ENCODE results near the gene PKN2. TPM values are rescaled to one million over a fixed set of nuclear protein-coding genes. Genes with fewer than 3 reads are reported as not detected.

The PKN2 gene
- total and polyA plus RNA-seq, 10 donors, result 10.2 to 63.9 (median 45.3) TPM

DNA sequence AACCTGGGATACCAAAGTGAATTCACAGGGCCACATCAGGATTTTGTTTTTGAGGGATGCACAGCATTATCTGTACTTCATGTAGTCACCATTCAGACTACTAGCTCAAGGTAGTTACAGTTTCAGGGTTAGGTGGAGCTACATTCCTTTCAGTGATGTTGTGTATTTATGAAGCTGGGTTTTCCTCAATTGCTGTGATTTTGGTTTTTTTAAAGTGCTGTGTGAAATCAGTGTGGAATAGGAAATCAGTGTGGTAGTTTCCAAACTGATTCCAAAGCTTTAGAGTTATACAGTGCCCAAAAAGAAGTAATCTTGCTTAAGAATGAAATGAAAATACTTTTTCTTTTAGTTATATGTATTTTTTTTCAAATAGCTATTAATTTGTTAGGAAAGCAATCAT, 95.8 kb downstream of the PKN2 start:
- no peaks in the 10 kb centered on the region for H3K9me3 ChIP-seq
- no peak for DNase-seq
- no peaks in the 10 kb centered on the region for H3K4me1 ChIP-seq
- H3K4me3 ChIP-seq, result no peak overlapping the region
- H3K27me3 ChIP-seq (replicated peaks in 1 of 7), result no peaks in the 10 kb centered on the region
- intact Hi-C loops (cut with DNase I; ENCODE audit: low total_unique reads), result no loop called here
- H3K27ac ChIP-seq, result no peak overlapping the region
- TF ChIP-seq, protein P1, sequence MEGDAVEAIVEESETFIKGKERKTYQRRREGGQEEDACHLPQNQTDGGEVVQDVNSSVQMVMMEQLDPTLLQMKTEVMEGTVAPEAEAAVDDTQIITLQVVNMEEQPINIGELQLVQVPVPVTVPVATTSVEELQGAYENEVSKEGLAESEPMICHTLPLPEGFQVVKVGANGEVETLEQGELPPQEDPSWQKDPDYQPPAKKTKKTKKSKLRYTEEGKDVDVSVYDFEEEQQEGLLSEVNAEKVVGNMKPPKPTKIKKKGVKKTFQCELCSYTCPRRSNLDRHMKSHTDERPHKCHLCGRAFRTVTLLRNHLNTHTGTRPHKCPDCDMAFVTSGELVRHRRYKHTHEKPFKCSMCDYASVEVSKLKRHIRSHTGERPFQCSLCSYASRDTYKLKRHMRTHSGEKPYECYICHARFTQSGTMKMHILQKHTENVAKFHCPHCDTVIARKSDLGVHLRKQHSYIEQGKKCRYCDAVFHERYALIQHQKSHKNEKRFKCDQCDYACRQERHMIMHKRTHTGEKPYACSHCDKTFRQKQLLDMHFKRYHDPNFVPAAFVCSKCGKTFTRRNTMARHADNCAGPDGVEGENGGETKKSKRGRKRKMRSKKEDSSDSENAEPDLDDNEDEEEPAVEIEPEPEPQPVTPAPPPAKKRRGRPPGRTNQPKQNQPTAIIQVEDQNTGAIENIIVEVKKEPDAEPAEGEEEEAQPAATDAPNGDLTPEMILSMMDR (IDR thresholded peaks at IDR 0.05 in 8 of 11, conservative IDR thresholded peaks at IDR 0.05 in 3 of 11), result no peak
- no peak for TF ChIP-seq POLR2AphosphoS5 (IDR thresholded peaks at IDR 0.05)
- TF ChIP-seq POLR2A (IDR thresholded peaks at IDR 0.05), result no peak
- peaks cover 0 to 80% (median 27%) of the 10 kb centered on the region in 6 donors for H3K36me3 ChIP-seq

GRCh38 chr1:88780485-88780884, 96.4 kb downstream of the PKN2 start:
- Histone ChIP-seq H3K27ac (no peak overlapping the region), H3K4me3 (no peak overlapping the region), H3K4me1 (no peaks in the 10 kb centered on the region), H3K36me3 (peaks cover 0 to 80% (median 27%) of the 10 kb centered on the region in 6 donors), H3K9me3 (no peaks in the 10 kb centered on the region), H3K27me3 (replicated peaks in 1 of 7) (no peaks in the 10 kb centered on the region)
- TF ChIP-seq, protein P1 (IDR thresholded peaks at IDR 0.05 in 8 of 11, conservative IDR thresholded peaks at IDR 0.05 in 3 of 11), result no peak
- no peak for TF ChIP-seq POLR2A (IDR thresholded peaks at IDR 0.05)
- TF ChIP-seq POLR2AphosphoS5 (IDR thresholded peaks at IDR 0.05), result no peak
- intact Hi-C loops (cut with DNase I; ENCODE audit: low total_unique reads), result no loop called here
- DNase-seq, result no peak

GRCh38 chr1:88783145-88783544, 99.1 kb downstream of the PKN2 start:
- Histone ChIP-seq H3K36me3 (peaks cover 0 to 82% (median 32%) of the 10 kb centered on the region in 6 donors), H3K27ac (no peak overlapping the region), H3K27me3 (replicated peaks in 1 of 7) (no peaks in the 10 kb centered on the region), H3K9me3 (no peaks in the 10 kb centered on the region), H3K4me1 (no peaks in the 10 kb centered on the region), H3K4me3 (no peak overlapping the region)
- DNase-seq, result no peak
- 86 to 100% (median 93%) methylated on average over 2 of the region's 2 CpGs for WGBS, 5 donors
- intact Hi-C loops (cut with DNase I; ENCODE audit: low total_unique reads), result no loop called here
- TF ChIP-seq, protein P1 (IDR thresholded peaks at IDR 0.05 in 8 of 11, conservative IDR thresholded peaks at IDR 0.05 in 3 of 11), result no peak
- TF ChIP-seq POLR2A (IDR thresholded peaks at IDR 0.05), result no peak
- no peak for TF ChIP-seq POLR2AphosphoS5 (IDR thresholded peaks at IDR 0.05)

- Histone ChIP-seq H3K27ac (no peak overlapping the region), H3K9me3 (no peaks in the 10 kb centered on the region), H3K36me3 (peaks cover 0 to 82% (median 38%) of the 10 kb centered on the region in 6 donors), H3K27me3 (replicated peaks in 1 of 7) (no peaks in the 10 kb centered on the region), H3K4me1 (no peaks in the 10 kb centered on the region), H3K4me3 (no peak overlapping the region)
- DNase-seq, result no peak
- intact Hi-C loops (cut with DNase I; ENCODE audit: low total_unique reads), result no loop called here
- TF ChIP-seq POLR2AphosphoS5 (IDR thresholded peaks at IDR 0.05) (no peak), POLR2A (IDR thresholded peaks at IDR 0.05) (no peak)
- TF ChIP-seq, protein P1 (IDR thresholded peaks at IDR 0.05 in 8 of 11, conservative IDR thresholded peaks at IDR 0.05 in 3 of 11), result no peak
- 78 to 93% (median 92%) methylated on average over 6 of the region's 6 CpGs for WGBS, 5 donors
Measured at GRCh38 chr1:88784551-88784950, 100.5 kb downstream of the PKN2 start.
